HTERT RPE-1 (cell line): ENCODE measurements around the gene SPRED2.

ENCODE experiments used
- in situ Hi-C: fragments of 300-500 bp; cut with MboI; formaldehyde crosslinking; loops from 4 replicates; pipeline ENCODE4 v1.14.3; 2020; ENCODE audit warnings: low sequenced_read_pairs

The SPRED2 gene

GRCh38 chr2:65314801-65315441 is 117.5 kb downstream of the SPRED2 start:
- in situ Hi-C loops, result no loop called here

- in situ Hi-C loops, result no loop called here
These were observed 118.5 kb downstream of the SPRED2 start for GRCh38 chr2:65313954-65314256.

- in situ Hi-C loops, result no loop called here
These were observed 119.1 kb downstream of the SPRED2 start for GRCh38 chr2:65313126-65313953.

GRCh38 chr2:65311596-65311995 is 120.8 kb downstream of the SPRED2 start:
- in situ Hi-C loops, result no loop called here

GRCh38 chr2:65311049-65311448 is 121.3 kb downstream of the SPRED2 start:
- in situ Hi-C loops, result no loop called here

- in situ Hi-C loops, result no loop called here
These were observed 122.7 kb downstream of the SPRED2 start for GRCh38 chr2:65309699-65310098.

GRCh38 chr2:65305934-65306333 is 126.5 kb downstream of the SPRED2 start:
- in situ Hi-C loops, result no loop called here

- in situ Hi-C loops, result no loop called here
These were observed 131.4 kb downstream of the SPRED2 start for GRCh38 chr2:65300761-65301711.

GRCh38 chr2:65300134-65300760 is 132.2 kb downstream of the SPRED2 start:
- in situ Hi-C loops, result no loop called here

GRCh38 chr2:65299246-65299645 is 133.2 kb downstream of the SPRED2 start:
- in situ Hi-C loops, result no loop called here

- in situ Hi-C loops, result no loop called here
These were observed 134.3 kb downstream of the SPRED2 start for GRCh38 chr2:65298089-65298488.

- in situ Hi-C loops, result no loop called here
These were observed 134.9 kb downstream of the SPRED2 start for GRCh38 chr2:65297544-65297943.

- in situ Hi-C loops, result no loop called here
These were observed 135.4 kb downstream of the SPRED2 start for GRCh38 chr2:65296971-65297370.

GRCh38 chr2:65294701-65295100 is 137.7 kb downstream of the SPRED2 start:
- in situ Hi-C loops, result no loop called here

GRCh38 chr2:65294136-65294535 is 138.3 kb downstream of the SPRED2 start:
- in situ Hi-C loops, result no loop called here

- in situ Hi-C loops, result no loop called here
These were observed 139.0 kb downstream of the SPRED2 start for GRCh38 chr2:65293376-65293775.

- in situ Hi-C loops, result no loop called here
These were observed 139.9 kb downstream of the SPRED2 start for GRCh38 chr2:65292461-65293011.

- in situ Hi-C loops, result no loop called here
These were observed 140.3 kb downstream of the SPRED2 start for GRCh38 chr2:65292106-65292400.

- in situ Hi-C loops, result no loop called here
These were observed 140.9 kb downstream of the SPRED2 start for GRCh38 chr2:65291216-65292105.

GRCh38 chr2:65287364-65287763 is 145.0 kb downstream of the SPRED2 start:
- in situ Hi-C loops, result no loop called here
